NT2/D1 (cell line): ENCODE measurements around the gene CYP24A1.

Source experiments
- YY1 ChIP-seq: IDR thresholded peaks from 2 replicates; pipeline ENCODE4 v1.6.1; 2011; ENCODE audit not compliant: insufficient read length, insufficient read depth
- ZNF274 ChIP-seq: IDR thresholded peaks from 2 replicates; pipeline ENCODE4 v1.6.1; 2011; ENCODE audit warnings: mild to moderate bottlenecking, low read depth, low read length

- TF ChIP-seq YY1 (no peak), ZNF274 (no peak)
These were observed 22.7 kb downstream of the CYP24A1 start for GRCh38 chr20:54151075-54151439.
